ENCODE measurements around the gene PTDSS2.

DNA sequence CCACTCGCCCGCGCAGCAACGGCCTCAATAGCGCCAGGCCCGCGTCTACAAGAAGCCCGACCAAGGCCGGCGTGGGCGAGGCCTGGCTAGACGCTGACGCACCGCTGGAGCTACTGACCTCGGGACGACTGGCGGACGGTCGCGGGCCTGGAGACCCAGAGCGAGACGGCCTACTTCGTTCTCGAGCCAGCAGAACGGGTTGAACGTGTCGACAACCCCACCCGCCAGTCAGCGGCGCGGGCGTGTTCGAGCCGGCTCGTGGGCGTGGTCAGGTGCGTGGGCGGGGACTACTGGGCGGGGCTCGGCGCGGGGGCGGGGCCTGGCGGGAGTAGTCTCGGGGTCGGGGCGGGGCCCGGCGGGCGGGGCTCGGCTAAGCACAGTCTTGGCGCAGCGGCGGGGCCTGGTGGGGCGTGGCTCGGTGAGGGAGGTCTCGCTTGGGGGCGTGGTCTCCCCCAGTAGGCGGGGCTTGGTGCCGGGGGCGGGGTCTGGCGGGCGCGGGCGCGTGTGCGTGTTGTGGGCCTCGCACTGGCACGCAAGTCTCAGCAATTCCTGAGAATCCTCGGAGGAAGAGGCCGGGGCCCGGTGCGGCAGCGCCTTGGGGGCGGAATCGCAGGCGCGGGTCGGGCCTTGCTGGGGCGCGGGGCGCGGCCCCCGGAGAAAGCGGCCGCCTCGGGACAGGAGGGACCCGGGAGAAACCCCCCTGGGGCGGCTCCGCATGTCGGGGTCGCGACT, 57.1 kb downstream of the PTDSS2 start, which contains the start of gene RNH1:
- TF ChIP-seq, protein P1, sequence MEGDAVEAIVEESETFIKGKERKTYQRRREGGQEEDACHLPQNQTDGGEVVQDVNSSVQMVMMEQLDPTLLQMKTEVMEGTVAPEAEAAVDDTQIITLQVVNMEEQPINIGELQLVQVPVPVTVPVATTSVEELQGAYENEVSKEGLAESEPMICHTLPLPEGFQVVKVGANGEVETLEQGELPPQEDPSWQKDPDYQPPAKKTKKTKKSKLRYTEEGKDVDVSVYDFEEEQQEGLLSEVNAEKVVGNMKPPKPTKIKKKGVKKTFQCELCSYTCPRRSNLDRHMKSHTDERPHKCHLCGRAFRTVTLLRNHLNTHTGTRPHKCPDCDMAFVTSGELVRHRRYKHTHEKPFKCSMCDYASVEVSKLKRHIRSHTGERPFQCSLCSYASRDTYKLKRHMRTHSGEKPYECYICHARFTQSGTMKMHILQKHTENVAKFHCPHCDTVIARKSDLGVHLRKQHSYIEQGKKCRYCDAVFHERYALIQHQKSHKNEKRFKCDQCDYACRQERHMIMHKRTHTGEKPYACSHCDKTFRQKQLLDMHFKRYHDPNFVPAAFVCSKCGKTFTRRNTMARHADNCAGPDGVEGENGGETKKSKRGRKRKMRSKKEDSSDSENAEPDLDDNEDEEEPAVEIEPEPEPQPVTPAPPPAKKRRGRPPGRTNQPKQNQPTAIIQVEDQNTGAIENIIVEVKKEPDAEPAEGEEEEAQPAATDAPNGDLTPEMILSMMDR (IDR thresholded peaks at IDR 0.05; ENCODE audit: low read depth, low read length) = no peak
- peak; percentile 70 for TF ChIP-seq POLR2A (IDR thresholded peaks at IDR 0.05; ENCODE audit: extremely low read depth, insufficient read length)
- TF ChIP-seq, protein P2, sequence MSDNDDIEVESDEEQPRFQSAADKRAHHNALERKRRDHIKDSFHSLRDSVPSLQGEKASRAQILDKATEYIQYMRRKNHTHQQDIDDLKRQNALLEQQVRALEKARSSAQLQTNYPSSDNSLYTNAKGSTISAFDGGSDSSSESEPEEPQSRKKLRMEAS (IDR thresholded peaks at IDR 0.05; ENCODE audit: low read depth, low read length) = no peak

All from NB4 (cell line).